Measurements from ENCODE around the gene CYP2C8. TPM values are rescaled to one million over a fixed set of nuclear protein-coding genes. Genes with fewer than 3 reads are reported as not detected.

The CYP2C8 gene
- total and polyA plus RNA-seq, 12 donors = 0.07 to 0.51 (median 0.17) TPM; not detected in 9

DNA sequence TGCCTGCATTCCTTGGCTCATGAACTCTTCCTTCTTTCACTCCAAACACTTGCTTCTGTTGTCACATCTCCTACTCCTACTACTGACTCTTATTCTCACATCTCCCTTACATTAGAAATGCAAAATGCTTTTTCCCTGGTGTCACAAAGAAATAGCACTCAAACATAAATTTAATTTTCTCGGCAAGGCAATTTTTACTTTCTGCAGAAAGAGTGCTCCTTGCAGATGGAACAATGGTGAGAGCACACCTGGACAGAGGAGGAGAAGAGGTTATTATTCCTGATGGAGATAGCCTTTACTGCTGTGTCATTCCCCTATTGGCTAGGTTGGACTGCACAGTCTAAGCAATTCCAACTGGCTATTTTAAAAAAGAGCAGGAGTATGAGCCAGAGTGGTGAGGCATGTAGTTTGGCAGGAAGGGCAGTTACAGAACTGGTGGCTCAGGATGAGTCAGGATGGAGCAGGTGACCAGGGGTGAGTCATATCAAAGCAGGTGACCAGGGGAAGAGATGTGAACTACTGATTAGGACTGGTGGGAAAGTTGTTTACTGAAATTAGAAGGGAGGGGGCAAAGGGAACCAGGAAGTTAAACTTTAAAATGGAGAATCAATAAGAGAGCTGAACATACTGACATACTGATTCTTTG, 77.9 kb downstream of the CYP2C8 start:
- Histone ChIP-seq H3K9me3 (peaks cover 0 to 37% (median 13%) of the 10 kb centered on the region in 11 donors), H3K4me3 (no peak overlapping the region), H3K27ac (no peak overlapping the region), H3K27me3 (no peaks in the 10 kb centered on the region), H3K4me1 (no peaks in the 10 kb centered on the region), H3K36me3 (no peaks in the 10 kb centered on the region)
- intact Hi-C loops (cut with DNase I) = no loop called here
- ATAC-seq (no peak), DNase-seq (no peak)
- TF ChIP-seq, protein P1, sequence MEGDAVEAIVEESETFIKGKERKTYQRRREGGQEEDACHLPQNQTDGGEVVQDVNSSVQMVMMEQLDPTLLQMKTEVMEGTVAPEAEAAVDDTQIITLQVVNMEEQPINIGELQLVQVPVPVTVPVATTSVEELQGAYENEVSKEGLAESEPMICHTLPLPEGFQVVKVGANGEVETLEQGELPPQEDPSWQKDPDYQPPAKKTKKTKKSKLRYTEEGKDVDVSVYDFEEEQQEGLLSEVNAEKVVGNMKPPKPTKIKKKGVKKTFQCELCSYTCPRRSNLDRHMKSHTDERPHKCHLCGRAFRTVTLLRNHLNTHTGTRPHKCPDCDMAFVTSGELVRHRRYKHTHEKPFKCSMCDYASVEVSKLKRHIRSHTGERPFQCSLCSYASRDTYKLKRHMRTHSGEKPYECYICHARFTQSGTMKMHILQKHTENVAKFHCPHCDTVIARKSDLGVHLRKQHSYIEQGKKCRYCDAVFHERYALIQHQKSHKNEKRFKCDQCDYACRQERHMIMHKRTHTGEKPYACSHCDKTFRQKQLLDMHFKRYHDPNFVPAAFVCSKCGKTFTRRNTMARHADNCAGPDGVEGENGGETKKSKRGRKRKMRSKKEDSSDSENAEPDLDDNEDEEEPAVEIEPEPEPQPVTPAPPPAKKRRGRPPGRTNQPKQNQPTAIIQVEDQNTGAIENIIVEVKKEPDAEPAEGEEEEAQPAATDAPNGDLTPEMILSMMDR (IDR thresholded peaks at IDR 0.05) = no peak
- WGBS, 2 donors = 90 to 96% methylated on average over 1 of the region's 1 CpG

DNA sequence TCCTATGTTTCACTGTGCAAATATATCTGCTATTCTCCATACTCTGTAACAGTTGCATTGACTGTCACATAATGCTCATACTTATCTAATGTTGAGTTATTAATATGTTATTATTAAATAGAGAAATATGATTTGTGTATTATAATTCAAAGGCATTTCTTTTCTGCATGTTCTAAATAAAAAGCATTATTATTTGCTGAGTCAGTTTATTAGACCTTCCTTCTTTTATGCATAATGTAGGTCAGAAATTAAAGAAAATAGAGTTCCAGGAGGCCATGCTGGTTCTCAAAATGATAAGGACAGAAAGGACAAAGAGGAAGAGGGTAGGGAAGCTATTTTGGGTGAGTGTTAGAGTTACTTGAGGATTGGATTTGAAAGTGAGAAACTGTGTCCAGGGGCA, 80.1 kb downstream of the CYP2C8 start:
- no peaks in the 10 kb centered on the region for H3K36me3 ChIP-seq
- TF ChIP-seq, protein P1 (IDR thresholded peaks at IDR 0.05) = no peak
- no peaks in the 10 kb centered on the region for H3K4me1 ChIP-seq
- H3K4me3 ChIP-seq = no peak overlapping the region
- intact Hi-C loops (cut with DNase I) = no loop called here
- no peak for ATAC-seq
- DNase-seq = no peak
- H3K9me3 ChIP-seq = peaks cover 0 to 37% (median 13%) of the 10 kb centered on the region in 11 donors
- no peaks in the 10 kb centered on the region for H3K27me3 ChIP-seq
- no peak overlapping the region for H3K27ac ChIP-seq

Other genes with a start within 250 kb of the CYP2C8 start
- gene CYP2C9, start 130.8 kb downstream of the CYP2C8 start, total RNA-seq = not detected
- not detected for gene CYP2C9, start 130.8 kb downstream of the CYP2C8 start, polyA plus RNA-seq
- gene ACSM6, start 124.7 kb upstream of the CYP2C8 start, total RNA-seq = not detected
- gene ACSM6, start 124.7 kb upstream of the CYP2C8 start, polyA plus RNA-seq = not detected
- 100 to 1,000 TPM; 201 to 467 (median 347) TPM for gene PDLIM1, start 221.5 kb upstream of the CYP2C8 start, total RNA-seq
- 100 to 1,000 TPM; 152 to 247 TPM for gene PDLIM1, start 221.5 kb upstream of the CYP2C8 start, polyA plus RNA-seq

Data from heart right ventricle (tissue), 16 donors.